OCI-LY1 (cell line): ENCODE data around the gene DBH.

Experiments used
- H2AFZ ChIP-seq: fragments of 200-600 bp; sonication (generic), shearing (Covaris generic); 2 replicates; pipeline ENCODE4 v1.6.0; 2014; ENCODE audit warnings: antibody characterized with exemption, mild to moderate bottlenecking, low read length
- H3F3A ChIP-seq: fragments of 200-600 bp; sonication (generic), shearing (Covaris generic); 2 replicates; pipeline ENCODE4 v1.6.0; 2014; ENCODE audit warnings: mild to moderate bottlenecking, antibody characterized with exemption, low read length, moderate library complexity; ENCODE audit not compliant: insufficient read depth
- H3K27ac ChIP-seq: fragments of 200-600 bp; sonication (generic); 2 replicates; pipeline ENCODE4 v1.5.1; 2014; ENCODE audit warnings: low read length, mixed run types, mild to moderate bottlenecking, low read depth; ENCODE audit not compliant: poor library complexity, severe bottlenecking
- H3K27me3 ChIP-seq: fragments of 200-600 bp; sonication (generic); 2 replicates; pipeline ENCODE4 v1.6.0; 2014; ENCODE audit warnings: antibody characterized with exemption, mild to moderate bottlenecking, low read length, moderate library complexity; ENCODE audit not compliant: insufficient read depth
- H3K36me3 ChIP-seq: fragments of 200-600 bp; sonication (generic); 2 replicates; pipeline ENCODE4 v1.6.1; 2014; ENCODE audit warnings: mild to moderate bottlenecking, antibody characterized with exemption, low read length, moderate library complexity, mixed read lengths; ENCODE audit not compliant: insufficient read depth
- H3K4me1 ChIP-seq: fragments of 200-600 bp; sonication (generic); 2 replicates; pipeline ENCODE4 v1.5.1; 2014; ENCODE audit warnings: mild to moderate bottlenecking, low read length, moderate library complexity; ENCODE audit not compliant: insufficient read depth, severe bottlenecking
- H3K4me2 ChIP-seq: fragments of 200-600 bp; sonication (generic), shearing (Covaris generic); 2 replicates; pipeline ENCODE4 v1.6.1; 2014; ENCODE audit warnings: low read length
- H3K4me3 ChIP-seq: fragments of 200-600 bp; sonication (generic); 2 replicates; pipeline ENCODE4 v1.5.1; 2014; ENCODE audit warnings: low read length, low read depth, mild to moderate bottlenecking, mixed read lengths; ENCODE audit not compliant: poor library complexity, severe bottlenecking
- H3K79me2 ChIP-seq: fragments of 200-600 bp; shearing (Covaris generic); 2 replicates; pipeline ENCODE4 v1.6.1; 2016; ENCODE audit warnings: mixed run types, low read length, mixed read lengths; ENCODE audit not compliant: insufficient read depth
- H3K9ac ChIP-seq: fragments of 200-600 bp; sonication (generic), shearing (Covaris generic); 2 replicates; pipeline ENCODE4 v1.6.1; 2014; ENCODE audit warnings: mild to moderate bottlenecking, low read length, mixed read lengths
- H3K9me2 ChIP-seq: fragments of 200-600 bp; sonication (generic), shearing (Covaris generic); 2 replicates; pipeline ENCODE4 v1.6.1; 2014; ENCODE audit warnings: low read depth, mild to moderate bottlenecking, low read length, mixed read lengths
- H3K9me3 ChIP-seq: fragments of 200-600 bp; shearing (Covaris generic); 2 replicates; pipeline ENCODE4 v1.6.1; 2014; ENCODE audit warnings: low read length, mixed read lengths
- H4K20me1 ChIP-seq: fragments of 200-600 bp; sonication (generic), shearing (Covaris generic); 2 replicates; pipeline ENCODE4 v1.6.0; 2016; ENCODE audit warnings: mild to moderate bottlenecking, low read length; ENCODE audit not compliant: insufficient read depth
- CTCF ChIP-seq: fragments of 200-600 bp; sonication (generic), shearing (Covaris generic); IDR thresholded peaks from 2 replicates; pipeline ENCODE4 v1.5.1; 2017; ENCODE audit warnings: mild to moderate bottlenecking, antibody characterized with exemption, low read length, moderate library complexity, mixed read lengths
- EZH2 ChIP-seq: fragments of 200-600 bp; sonication (generic), shearing (Covaris generic); IDR thresholded peaks from 2 replicates; pipeline ENCODE4 v1.8.0; 2017; ENCODE audit warnings: borderline replicate concordance, mixed run types, mild to moderate bottlenecking, antibody characterized with exemption, low read length, moderate library complexity, mixed read lengths

The DBH gene

DNA sequence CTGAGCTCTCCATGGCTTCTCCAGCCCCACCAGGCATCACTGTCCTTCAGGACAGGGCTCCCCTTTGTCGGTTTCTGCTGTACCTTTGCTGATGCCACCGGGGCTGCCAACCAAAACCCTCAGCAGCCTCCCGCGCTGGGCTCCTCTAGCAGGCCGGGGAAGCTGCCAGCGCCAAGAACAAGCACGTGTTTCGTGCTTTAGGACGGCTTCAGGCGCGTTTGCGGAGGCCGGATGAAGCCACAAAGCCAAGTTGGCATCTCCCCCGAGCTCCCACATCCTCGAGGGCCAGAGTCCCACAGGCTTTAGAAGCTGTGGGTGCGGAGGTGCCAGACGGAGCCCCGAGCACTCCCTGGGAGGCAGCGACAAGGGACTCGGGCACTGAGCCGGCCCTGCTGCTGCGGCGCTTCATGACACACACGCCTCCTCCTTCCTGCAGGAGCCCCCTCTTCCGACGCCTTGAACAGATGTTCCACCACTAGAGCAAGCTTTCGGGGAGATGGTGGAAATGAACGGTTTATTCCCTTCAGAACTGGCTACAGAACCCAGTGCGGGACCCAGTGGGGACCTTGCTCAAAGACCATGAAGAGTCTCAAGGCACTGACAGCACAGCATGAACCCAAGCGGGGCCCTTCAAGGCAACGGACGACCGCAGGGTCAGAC, 65.3 kb downstream of the DBH start:
- Histone ChIP-seq H3K4me3 (no peak overlapping the region), H3K9me2 (no peaks in the 10 kb centered on the region), H3K9me3 (no peaks in the 10 kb centered on the region), H3K4me1 (no peaks in the 10 kb centered on the region), H4K20me1 (no peaks in the 10 kb centered on the region), H3K9ac (no peak overlapping the region), H3K36me3 (no peaks in the 10 kb centered on the region), H2AFZ (no peak overlapping the region), H3F3A (no peaks in the 10 kb centered on the region), H3K79me2 (no peaks in the 10 kb centered on the region), H3K27me3 (peaks cover 9% of the 10 kb centered on the region; the same call in 1 of the 2 replicates), H3K27ac (no peak overlapping the region), H3K4me2 (no peak overlapping the region)
- no peak for TF ChIP-seq EZH2
- TF ChIP-seq CTCF = no peak

DNA sequence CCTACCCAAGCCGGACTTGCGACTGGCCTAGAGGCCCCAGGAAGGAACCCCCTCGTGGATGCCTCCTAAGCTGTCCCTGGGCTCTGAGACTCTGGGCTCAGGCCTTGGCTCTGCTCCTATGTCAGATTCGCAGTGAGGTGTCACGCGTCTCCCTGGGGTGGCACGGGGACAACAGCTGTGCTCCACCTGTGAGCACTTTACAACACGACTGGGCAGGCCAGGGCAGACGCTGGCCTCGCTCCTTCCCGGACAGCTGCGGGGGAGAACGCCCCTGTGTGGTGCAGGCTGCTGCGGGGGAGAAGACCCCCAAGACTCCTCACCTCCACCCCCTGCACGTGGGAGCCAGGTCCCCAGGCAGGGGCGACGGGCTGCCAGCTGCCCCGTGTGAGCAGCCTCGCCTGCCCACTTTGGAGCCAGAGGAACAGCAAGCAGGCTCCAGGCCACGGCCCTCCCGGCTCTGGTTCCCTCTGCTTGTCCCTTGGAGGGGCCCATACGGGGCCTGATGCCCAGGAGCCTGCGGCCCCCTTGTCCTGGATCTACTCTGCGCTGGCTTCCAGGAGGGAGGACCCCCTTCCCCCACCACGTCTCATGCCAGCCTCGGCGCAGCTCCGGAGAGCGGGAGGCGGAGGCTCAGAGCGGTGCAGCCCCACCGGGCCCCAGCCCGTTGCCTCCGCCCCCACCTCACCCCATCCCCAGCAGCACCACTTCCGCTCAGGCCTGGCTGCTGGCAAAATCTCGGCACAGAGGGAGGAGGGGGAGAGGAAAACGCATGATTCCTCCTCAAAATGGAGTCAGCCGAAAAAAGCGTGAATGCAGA, 66.0 kb downstream of the DBH start:
- Histone ChIP-seq H3K9me3 (no peaks in the 10 kb centered on the region), H3K4me3 (no peak overlapping the region), H4K20me1 (no peaks in the 10 kb centered on the region), H3K4me1 (no peaks in the 10 kb centered on the region), H3K27ac (no peak overlapping the region), H3K9me2 (no peaks in the 10 kb centered on the region), H3K27me3 (peaks cover 9% of the 10 kb centered on the region; the same call in 1 of the 2 replicates), H3K9ac (no peak overlapping the region), H3K4me2 (no peak overlapping the region), H2AFZ (no peak overlapping the region), H3F3A (no peaks in the 10 kb centered on the region), H3K79me2 (no peaks in the 10 kb centered on the region), H3K36me3 (no peaks in the 10 kb centered on the region)
- TF ChIP-seq EZH2 = no peak
- no peak for TF ChIP-seq CTCF

DNA sequence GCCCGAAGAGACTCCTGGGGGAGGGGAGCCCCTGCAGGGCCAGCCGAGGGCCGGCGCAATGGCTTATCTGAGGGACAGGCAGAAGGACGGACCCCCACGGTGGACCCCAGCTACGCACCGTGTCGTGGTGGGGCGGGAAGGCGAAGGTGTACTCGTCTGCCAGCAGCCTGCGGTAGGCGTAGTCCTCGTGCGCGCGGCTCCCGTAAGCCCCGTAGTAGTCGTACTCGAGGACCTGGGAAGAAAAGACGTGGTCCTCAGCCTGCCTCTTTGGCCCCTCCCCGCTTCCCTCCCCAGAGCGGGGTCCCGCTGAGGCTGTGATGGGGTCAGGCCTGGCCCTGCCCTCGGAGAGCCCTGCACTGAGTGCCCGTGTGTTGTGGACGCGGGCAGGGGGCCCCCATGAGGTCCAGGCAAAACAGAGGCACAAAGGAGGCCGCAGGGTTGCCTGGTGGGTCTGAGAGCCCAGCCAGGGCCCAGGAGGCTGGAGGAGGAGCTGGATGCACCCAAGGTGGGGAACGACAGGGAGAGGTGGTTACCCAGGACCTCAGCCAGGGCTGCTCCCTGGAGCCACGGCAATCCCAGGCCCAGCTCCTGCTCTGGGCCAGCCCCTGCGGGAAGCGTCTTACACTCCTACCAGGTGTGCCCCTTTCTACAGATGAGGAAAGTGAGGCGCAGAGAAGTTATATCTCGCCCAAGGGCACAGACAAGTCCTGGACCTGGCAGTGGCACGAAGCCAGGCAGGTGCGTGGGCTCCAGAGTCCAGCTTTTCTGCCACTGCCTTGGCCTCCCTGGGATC, 66.8 kb downstream of the DBH start:
- no peak overlapping the region for H3K4me2 ChIP-seq
- no peak overlapping the region for H3K4me3 ChIP-seq
- H3K79me2 ChIP-seq = no peaks in the 10 kb centered on the region
- no peak overlapping the region for H3K9ac ChIP-seq
- no peak overlapping the region for H3K27ac ChIP-seq
- H3K27me3 ChIP-seq = peaks cover 9% of the 10 kb centered on the region; the same call in 1 of the 2 replicates
- no peaks in the 10 kb centered on the region for H3K9me3 ChIP-seq
- no peaks in the 10 kb centered on the region for H3F3A ChIP-seq
- H3K4me1 ChIP-seq = no peaks in the 10 kb centered on the region
- H3K36me3 ChIP-seq = no peaks in the 10 kb centered on the region
- TF ChIP-seq CTCF (no peak), EZH2 (no peak)
- H2AFZ ChIP-seq = no peak overlapping the region
- H4K20me1 ChIP-seq = no peaks in the 10 kb centered on the region
- no peaks in the 10 kb centered on the region for H3K9me2 ChIP-seq
